Thyroid gland (tissue), 4 donors: ENCODE data around the gene MLPH. TPM values are rescaled to one million over a fixed set of nuclear protein-coding genes. Genes with fewer than 3 reads are reported as not detected.

Experiments used
- DNase-seq, 2 donors: peaks; one replicate each; pipeline ENCODE4 v3.0.0-alpha.2; 2019
- H3K27ac ChIP-seq, 3 donors: fragments of 200-600 bp; sonication (generic); 1 replicate in 2 of 3; 2 replicates in 1 of 3; pipeline ENCODE4 v1.5.1; 2016 to 2019; ENCODE audit warnings: mild to moderate bottlenecking in 1 of 3, moderate library complexity in 1 of 3
- H3K27me3 ChIP-seq: fragments of 200-600 bp; sonication (generic); one replicate; pipeline ENCODE4 v1.5.1; 2019
- H3K36me3 ChIP-seq, 2 donors: fragments of 200-600 bp; sonication (generic); one replicate each; pipeline ENCODE4 v1.5.1; 2016 to 2019
- H3K4me1 ChIP-seq, 2 donors: fragments of 200-600 bp; sonication (generic); one replicate each; pipeline ENCODE4 v1.5.1; 2017 to 2019
- H3K4me3 ChIP-seq, 3 donors: fragments of 200-600 bp; sonication (generic); replicated peaks in 1 of 3; 1 replicate in 2 of 3; 2 replicates in 1 of 3; pipeline ENCODE4 v1.5.1; 2016; ENCODE audit warnings: mild to moderate bottlenecking in 1 of 3
- H3K9me3 ChIP-seq: fragments of 200-600 bp; sonication (generic); one replicate; pipeline ENCODE4 v1.5.1; 2017
- POLR2A ChIP-seq, 2 donors: fragments of 450-650 bp; IDR thresholded peaks; one replicate each; pipeline ENCODE4 v1.6.1; 2017; ENCODE audit warnings: antibody characterized with exemption in 2 of 2, mild to moderate bottlenecking in 2 of 2, moderate library complexity in 1 of 2
- whole genome bisulfite sequencing, 2 donors: methylation state at CpG; one replicate each; pipeline ENCODE4 v1.1.5; 2017; 5-methylcytosine and 5-hydroxymethylcytosine counted together
- intact Hi-C: fragments of 100-400 bp; cut with DNase I; formaldehyde crosslinking; loops from one replicate; pipeline ENCODE4 v1.15.1; 2023
- total RNA-seq, 4 donors: library from RNA; depleted of rRNA; stranded (reverse); fragments of >200 nt; gene quantifications; one replicate each; pipeline ENCODE4 v1.2.3, GENCODE V29; 2016
- TF ChIP-seq, protein P1 (sequence below), 6 experiments: fragments of 200-600 bp in 3 of 6; fragments of 450-650 bp in 3 of 6; sonication (generic) in 3 of 6; IDR thresholded peaks; one replicate each; pipeline ENCODE4 v1.5.1; 2016 to 2019; ENCODE audit warnings: antibody characterized with exemption in 6 of 6, mild to moderate bottlenecking in 2 of 6, inconsistent platforms in 1 of 6, moderate library complexity in 1 of 6

Gene MLPH
- total RNA-seq, 4 donors from 2014 or later: 41.3 to 107 (median 58.6) TPM

DNA sequence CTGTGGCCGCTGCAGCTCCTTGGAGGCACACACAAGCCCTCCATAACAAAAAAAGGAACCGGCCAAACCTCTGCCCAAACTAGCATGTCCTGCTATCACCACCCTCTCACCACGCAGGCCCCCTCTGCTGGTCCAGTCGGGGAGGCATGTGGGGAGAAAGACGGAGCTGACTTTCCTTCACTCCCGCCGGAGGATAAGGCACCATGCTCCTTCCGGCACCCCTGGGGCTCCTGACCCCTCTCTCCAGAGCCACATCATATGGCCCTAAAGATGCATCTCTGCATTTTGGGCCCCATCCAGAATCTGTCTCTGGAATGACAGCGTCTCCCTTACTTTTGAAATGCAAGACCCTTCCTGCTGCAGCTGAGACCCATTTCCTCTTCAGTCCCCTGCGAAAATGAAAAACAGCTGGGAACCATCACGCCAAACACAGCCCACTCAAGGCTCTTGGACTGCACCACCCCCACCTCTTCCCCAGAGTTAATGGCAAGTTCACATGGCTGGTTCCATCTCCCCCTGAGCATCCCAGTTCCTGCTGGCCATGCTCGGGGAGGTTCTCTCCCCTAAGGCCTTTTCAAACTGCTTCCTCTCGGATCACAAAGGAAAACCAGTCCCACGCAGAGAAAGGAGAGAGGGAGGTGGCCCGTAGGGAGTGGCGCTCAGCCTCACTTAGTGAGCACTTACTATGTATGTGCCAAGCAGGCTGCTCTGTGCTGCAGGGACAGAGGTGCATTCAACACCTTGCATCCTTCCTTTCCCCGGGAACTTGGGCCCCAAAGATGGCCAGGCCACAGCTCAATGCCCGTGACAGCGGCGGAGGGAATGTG lies 35.2 kb upstream of the MLPH start:
- Histone ChIP-seq H3K4me3 (no peak overlapping the region), H3K27me3 (no peaks in the 10 kb centered on the region), H3K27ac (no peak overlapping the region), H3K9me3 (no peaks in the 10 kb centered on the region), H3K36me3 (no peaks in the 10 kb centered on the region), H3K4me1 (peaks cover 3 to 14% of the 10 kb centered on the region in 2 donors)
- WGBS, 2 donors: 66 to 71% methylated on average over 17 to 20 of the region's 20 CpGs
- DNase-seq: no peak
- no peak for TF ChIP-seq POLR2A (IDR thresholded peaks at IDR 0.05)
- TF ChIP-seq, protein P1, sequence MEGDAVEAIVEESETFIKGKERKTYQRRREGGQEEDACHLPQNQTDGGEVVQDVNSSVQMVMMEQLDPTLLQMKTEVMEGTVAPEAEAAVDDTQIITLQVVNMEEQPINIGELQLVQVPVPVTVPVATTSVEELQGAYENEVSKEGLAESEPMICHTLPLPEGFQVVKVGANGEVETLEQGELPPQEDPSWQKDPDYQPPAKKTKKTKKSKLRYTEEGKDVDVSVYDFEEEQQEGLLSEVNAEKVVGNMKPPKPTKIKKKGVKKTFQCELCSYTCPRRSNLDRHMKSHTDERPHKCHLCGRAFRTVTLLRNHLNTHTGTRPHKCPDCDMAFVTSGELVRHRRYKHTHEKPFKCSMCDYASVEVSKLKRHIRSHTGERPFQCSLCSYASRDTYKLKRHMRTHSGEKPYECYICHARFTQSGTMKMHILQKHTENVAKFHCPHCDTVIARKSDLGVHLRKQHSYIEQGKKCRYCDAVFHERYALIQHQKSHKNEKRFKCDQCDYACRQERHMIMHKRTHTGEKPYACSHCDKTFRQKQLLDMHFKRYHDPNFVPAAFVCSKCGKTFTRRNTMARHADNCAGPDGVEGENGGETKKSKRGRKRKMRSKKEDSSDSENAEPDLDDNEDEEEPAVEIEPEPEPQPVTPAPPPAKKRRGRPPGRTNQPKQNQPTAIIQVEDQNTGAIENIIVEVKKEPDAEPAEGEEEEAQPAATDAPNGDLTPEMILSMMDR (IDR thresholded peaks at IDR 0.05): peak in 1 of 6 experiments; percentile 8
- intact Hi-C loops: no loop called here

DNA sequence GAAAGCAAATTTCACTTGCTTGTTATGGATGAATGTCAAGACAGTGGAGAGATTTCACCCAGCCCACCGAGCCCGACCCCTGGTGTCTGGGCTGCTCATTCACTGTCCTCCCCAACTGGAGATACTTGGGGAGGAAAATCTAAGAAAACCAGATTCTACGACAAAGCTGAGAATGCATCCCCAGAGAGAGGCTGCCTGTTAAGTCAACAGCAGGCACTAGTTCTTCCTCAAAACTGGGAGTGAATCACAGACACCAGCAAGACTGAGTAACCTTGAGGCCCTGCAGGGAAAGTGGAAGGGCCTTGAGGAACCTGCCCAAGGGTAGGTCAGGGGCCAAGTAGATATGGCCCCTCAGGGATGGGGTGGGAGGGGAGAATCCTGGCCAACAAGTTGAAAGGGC lies 34.2 kb upstream of the MLPH start:
- H3K4me3 ChIP-seq: no peak overlapping the region
- 82 to 87% methylated on average over 3 of the region's 3 CpGs for WGBS, 2 donors
- no peaks in the 10 kb centered on the region for H3K27me3 ChIP-seq
- no peaks in the 10 kb centered on the region for H3K9me3 ChIP-seq
- DNase-seq: no peak
- intact Hi-C loops: no loop called here
- H3K27ac ChIP-seq: no peak overlapping the region
- no peaks in the 10 kb centered on the region for H3K36me3 ChIP-seq
- TF ChIP-seq POLR2A (IDR thresholded peaks at IDR 0.05): no peak
- TF ChIP-seq, protein P1 (IDR thresholded peaks at IDR 0.05): no peak
- peaks cover 3 to 14% of the 10 kb centered on the region in 2 donors for H3K4me1 ChIP-seq

DNA sequence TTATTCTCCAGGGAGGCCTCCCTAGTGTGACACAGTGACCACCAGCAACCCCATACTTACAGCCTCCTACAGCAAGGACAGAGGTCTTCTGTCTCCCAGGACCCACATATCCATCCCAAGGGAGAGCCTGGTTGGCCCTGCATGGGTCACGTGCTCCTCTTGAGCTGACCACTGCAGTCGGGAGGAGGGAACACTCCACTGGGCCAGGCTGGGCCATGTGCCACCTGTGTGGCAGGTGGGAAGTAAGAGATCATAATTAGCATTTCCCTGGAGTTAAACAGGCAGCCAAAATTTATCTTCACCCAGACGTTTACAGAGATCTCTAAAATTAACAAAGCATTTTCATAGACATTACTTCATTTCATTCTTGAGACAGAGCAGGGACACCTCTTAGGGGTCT lies 33.4 kb upstream of the MLPH start:
- Histone ChIP-seq H3K27ac (no peak overlapping the region), H3K4me1 (peaks cover 3 to 14% of the 10 kb centered on the region in 2 donors), H3K27me3 (no peaks in the 10 kb centered on the region), H3K36me3 (no peaks in the 10 kb centered on the region), H3K9me3 (no peaks in the 10 kb centered on the region), H3K4me3 (no peak overlapping the region)
- no peak for DNase-seq
- intact Hi-C loops: no loop called here
- TF ChIP-seq POLR2A (IDR thresholded peaks at IDR 0.05): no peak
- TF ChIP-seq, protein P1 (IDR thresholded peaks at IDR 0.05): no peak
- 68 to 86% methylated on average over 3 of the region's 3 CpGs for WGBS, 2 donors

DNA sequence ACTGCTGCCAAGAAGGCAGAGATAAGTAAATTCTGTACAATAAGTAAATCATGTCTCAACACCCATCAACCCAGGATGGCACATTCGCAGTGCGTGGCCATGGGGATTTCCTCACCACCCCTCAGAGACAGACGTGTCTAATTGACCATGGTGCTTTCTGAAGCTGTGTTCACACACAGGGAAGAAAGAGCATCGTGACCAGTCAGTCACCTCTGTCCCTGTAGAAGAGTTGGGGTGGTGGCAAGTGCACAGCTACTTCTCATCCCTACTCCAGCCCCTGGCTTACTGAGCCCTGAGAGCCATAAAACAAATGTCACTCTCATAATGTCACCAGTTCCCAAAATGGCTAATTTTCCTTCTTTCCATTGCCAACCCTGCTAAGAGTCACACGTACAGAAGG lies 31.3 kb upstream of the MLPH start:
- no peaks in the 10 kb centered on the region for H3K9me3 ChIP-seq
- H3K27ac ChIP-seq: no peak overlapping the region
- peaks cover 0 to 5% of the 10 kb centered on the region in 2 donors for H3K4me1 ChIP-seq
- H3K4me3 ChIP-seq: no peak overlapping the region
- TF ChIP-seq, protein P1 (IDR thresholded peaks at IDR 0.05): no peak
- H3K27me3 ChIP-seq: no peaks in the 10 kb centered on the region
- intact Hi-C loops: no loop called here
- 87 to 96% methylated on average over 5 of the region's 5 CpGs for WGBS, 2 donors
- no peak for DNase-seq
- no peaks in the 10 kb centered on the region for H3K36me3 ChIP-seq

DNA sequence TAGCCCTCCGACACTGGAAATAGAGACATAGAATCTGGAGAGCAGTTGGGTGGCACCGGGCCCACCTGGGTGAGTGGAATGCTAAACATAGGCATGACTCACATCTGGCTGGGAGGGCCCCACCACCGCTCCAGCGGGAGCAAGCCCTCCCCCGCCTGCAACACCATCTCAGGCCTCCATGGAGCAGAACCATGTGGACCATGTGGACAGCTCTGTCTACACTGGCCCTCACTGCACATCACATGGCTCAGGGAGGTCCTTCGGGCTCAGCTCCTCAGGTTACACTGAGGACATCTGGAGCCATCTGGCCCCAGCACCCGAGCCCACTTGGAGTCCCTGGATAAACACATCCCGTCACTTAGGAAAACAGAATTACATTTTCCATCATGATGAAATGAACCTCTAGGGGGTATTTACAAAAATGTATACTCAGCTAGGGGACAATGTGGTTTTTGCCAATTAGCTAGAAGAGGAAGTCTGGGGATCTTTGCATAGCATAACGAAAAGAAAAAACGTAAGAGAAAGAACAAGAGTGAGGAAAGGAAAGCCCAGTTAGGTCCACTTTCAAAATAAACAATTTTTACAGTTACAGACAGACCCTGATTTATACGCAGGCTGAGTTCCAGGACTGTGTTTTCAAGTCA lies 30.7 kb upstream of the MLPH start:
- no peaks in the 10 kb centered on the region for H3K36me3 ChIP-seq
- no peak for DNase-seq
- no peaks in the 10 kb centered on the region for H3K9me3 ChIP-seq
- TF ChIP-seq POLR2A (IDR thresholded peaks at IDR 0.05): no peak
- TF ChIP-seq, protein P1 (IDR thresholded peaks at IDR 0.05): no peak
- H3K4me1 ChIP-seq: peaks cover 0 to 5% of the 10 kb centered on the region in 2 donors
- H3K4me3 ChIP-seq: no peak overlapping the region
- intact Hi-C loops: no loop called here
- no peaks in the 10 kb centered on the region for H3K27me3 ChIP-seq
- 64 to 72% methylated on average over 11 of the region's 11 CpGs for WGBS, 2 donors
- no peak overlapping the region for H3K27ac ChIP-seq
